ENCODE measurements around the gene IQCB1.

The IQCB1 gene

DNA sequence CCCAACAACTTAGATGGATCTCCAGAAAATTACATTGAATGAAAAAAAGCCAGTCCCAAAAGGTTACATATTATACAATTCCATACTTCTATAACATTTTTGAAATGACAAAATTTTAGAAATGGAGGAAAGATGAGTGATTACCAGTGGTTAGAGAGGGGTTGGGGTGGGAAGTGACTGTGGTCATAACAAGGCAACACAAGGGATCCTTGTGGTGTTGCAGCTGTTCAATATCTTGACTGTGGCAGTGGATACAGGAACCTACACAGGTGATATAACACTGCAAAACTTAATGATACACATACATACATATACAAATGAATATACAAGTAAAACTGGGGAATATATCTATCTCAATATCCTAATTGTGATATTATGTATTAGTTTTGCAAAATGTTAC, 95.0 kb downstream of the IQCB1 start:
- no peak overlapping the region for H3K4me3 ChIP-seq (ENCODE audit: low read depth, low read length)
- peak; percentile 7 for DNase-seq (ENCODE audit: low read depth)
- no peak for TF ChIP-seq CTCF (IDR thresholded peaks at IDR 0.05; ENCODE audit: low read depth, low read length)
- no peak for TF ChIP-seq MAX (IDR thresholded peaks at IDR 0.05; ENCODE audit: low read depth, low read length)
- TF ChIP-seq POLR2A (IDR thresholded peaks at IDR 0.05; ENCODE audit: extremely low read depth, insufficient read length): no peak
- no peak for TF ChIP-seq MYC (IDR thresholded peaks at IDR 0.05; ENCODE audit: low read depth, low read length)

GRCh38 chr3:121737644-121738043, 97.2 kb downstream of the IQCB1 start:
- no peak for TF ChIP-seq MYC (IDR thresholded peaks at IDR 0.05; ENCODE audit: low read depth, low read length)
- TF ChIP-seq POLR2A (IDR thresholded peaks at IDR 0.05; ENCODE audit: extremely low read depth, insufficient read length): no peak
- no peak for TF ChIP-seq CTCF (IDR thresholded peaks at IDR 0.05; ENCODE audit: low read depth, low read length)
- no peak for TF ChIP-seq MAX (IDR thresholded peaks at IDR 0.05; ENCODE audit: low read depth, low read length)
- H3K4me3 ChIP-seq (ENCODE audit: low read depth, low read length): no peak overlapping the region
- DNase-seq (ENCODE audit: low read depth): no peak

GRCh38 chr3:121736112-121736511, 98.7 kb downstream of the IQCB1 start:
- no peak for DNase-seq (ENCODE audit: low read depth)
- no peak overlapping the region for H3K4me3 ChIP-seq (ENCODE audit: low read depth, low read length)
- TF ChIP-seq MAX (IDR thresholded peaks at IDR 0.05; ENCODE audit: low read depth, low read length): no peak
- no peak for TF ChIP-seq MYC (IDR thresholded peaks at IDR 0.05; ENCODE audit: low read depth, low read length)
- TF ChIP-seq CTCF (IDR thresholded peaks at IDR 0.05; ENCODE audit: low read depth, low read length): no peak
- no peak for TF ChIP-seq POLR2A (IDR thresholded peaks at IDR 0.05; ENCODE audit: extremely low read depth, insufficient read length)

GRCh38 chr3:121735047-121735696, 99.7 kb downstream of the IQCB1 start:
- no peak overlapping the region for H3K4me3 ChIP-seq (ENCODE audit: low read depth, low read length)
- no peak for DNase-seq (ENCODE audit: low read depth)
- no peak for TF ChIP-seq POLR2A (IDR thresholded peaks at IDR 0.05; ENCODE audit: extremely low read depth, insufficient read length)
- no peak for TF ChIP-seq MAX (IDR thresholded peaks at IDR 0.05; ENCODE audit: low read depth, low read length)

DNA sequence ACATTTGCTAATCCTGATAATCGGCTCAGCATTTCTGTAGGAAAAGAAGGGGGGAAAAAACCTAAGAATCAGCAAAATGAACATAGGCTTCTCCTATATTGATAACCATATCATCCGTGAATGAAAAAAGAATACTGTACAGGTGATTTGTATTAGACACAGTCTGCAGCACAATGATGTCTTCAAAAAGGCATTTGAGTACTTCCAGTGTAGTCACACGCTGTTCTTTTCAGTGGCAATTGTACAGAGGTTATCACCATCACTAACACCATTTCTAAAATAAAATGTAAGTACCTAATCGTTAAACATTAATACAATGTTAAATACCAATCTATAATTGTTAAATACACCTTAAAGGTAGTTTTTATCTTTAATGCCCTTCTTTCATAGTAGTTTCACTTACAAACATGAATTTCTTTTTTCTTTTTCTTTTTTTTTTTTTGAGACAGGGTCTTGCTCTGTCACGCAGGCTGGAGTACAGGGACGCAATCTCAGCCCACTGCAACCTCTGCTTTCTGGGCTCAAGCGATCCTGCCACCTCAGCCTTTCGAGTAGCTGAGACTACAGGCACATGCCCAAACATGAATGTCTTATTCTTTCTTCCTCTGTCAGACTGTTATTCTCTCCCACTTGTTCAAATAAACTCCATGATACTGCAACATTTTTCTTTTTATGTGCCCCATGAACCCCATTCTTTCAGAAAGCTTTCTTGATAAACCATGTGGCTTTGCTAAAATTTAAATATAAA, 103.7 kb downstream of the IQCB1 start:
- TF ChIP-seq CTCF (IDR thresholded peaks at IDR 0.05; ENCODE audit: low read depth, low read length) (no peak), POLR2A (IDR thresholded peaks at IDR 0.05; ENCODE audit: extremely low read depth, insufficient read length) (no peak), MAX (IDR thresholded peaks at IDR 0.05; ENCODE audit: low read depth, low read length) (no peak), MYC (IDR thresholded peaks at IDR 0.05; ENCODE audit: low read depth, low read length) (no peak)
- no peak overlapping the region for H3K4me3 ChIP-seq (ENCODE audit: low read depth, low read length)
- DNase-seq (ENCODE audit: low read depth): no peak

DNA sequence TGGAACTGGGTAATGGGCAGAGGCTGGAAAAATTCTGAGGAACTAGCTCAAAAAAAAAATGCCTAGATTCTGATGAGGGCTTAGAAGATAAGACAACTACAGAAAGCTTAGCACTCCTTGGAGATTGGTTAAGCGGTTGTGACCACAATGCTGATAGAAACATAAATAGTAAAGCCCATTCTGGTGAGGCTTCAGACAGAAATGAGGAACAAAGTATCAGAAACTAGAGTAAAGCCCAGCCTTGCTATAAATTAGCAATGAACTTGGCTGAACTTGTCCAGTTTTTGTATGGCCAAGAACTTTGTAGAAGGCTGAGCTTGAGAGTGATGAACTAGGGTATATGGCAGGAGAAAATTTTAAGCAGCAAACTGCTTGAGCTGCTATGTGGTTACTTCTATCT, 110.7 kb downstream of the IQCB1 start:
- H3K4me3 ChIP-seq (ENCODE audit: low read depth, low read length): no peak overlapping the region
- peak; percentile 49 for DNase-seq (ENCODE audit: low read depth)
- no peak for TF ChIP-seq POLR2A (IDR thresholded peaks at IDR 0.05; ENCODE audit: extremely low read depth, insufficient read length)
- no peak for TF ChIP-seq MAX (IDR thresholded peaks at IDR 0.05; ENCODE audit: low read depth, low read length)
- TF ChIP-seq CTCF (IDR thresholded peaks at IDR 0.05; ENCODE audit: low read depth, low read length): no peak
- no peak for TF ChIP-seq MYC (IDR thresholded peaks at IDR 0.05; ENCODE audit: low read depth, low read length)

All from NB4 (cell line).